Subcutaneous preadipocyte (primary cell): Measurements from ENCODE around the gene NRCAM. TPM values are rescaled to one million over a fixed set of nuclear protein-coding genes. Genes with fewer than 3 reads are reported as not detected.

Experiments used
- total RNA-seq: library from RNA; depleted of rRNA; stranded (reverse); fragments of >200 nt; gene quantifications from 2 replicates; pipeline ENCODE4 v1.2.3, GENCODE V29; 2012

The NRCAM gene
- total RNA-seq, result 0.78 and 11.0 TPM in 2 replicates

DNA sequence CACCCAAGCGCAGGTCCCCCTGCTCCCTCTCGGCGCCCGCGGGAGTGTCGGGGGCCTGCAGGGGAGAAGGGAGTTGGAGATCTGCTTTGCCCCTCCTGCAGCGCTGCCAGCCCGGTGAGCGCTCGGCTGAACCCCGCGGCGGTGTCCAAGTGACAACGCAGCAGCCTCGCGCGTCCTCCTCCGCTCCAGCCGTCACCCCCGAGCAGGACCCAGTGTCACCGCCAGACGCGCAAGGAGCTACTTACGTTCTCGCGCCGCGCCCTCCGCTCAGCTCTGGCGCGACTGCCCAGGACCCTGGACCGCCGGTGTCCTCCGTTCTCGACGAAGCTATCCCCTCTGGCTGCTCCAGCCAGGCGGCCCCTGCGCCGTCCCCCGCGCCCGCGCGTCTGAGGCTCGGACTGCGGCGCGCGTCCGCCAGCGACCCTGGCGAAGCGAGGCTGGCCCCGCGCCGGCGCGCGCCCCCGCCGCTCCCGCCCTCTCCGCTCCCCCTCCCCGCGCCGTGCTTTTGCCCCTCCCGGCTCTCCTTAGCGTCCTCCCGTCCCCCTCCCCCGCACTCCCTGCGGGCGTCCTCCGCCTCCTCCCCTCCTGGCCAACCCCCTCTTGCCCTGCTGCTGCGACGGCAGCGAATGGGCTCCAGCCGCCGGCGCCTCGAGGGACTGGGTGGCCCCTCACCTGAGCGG is at the start of gene NRCAM:
NRCAM (minus strand) TSS at position 439 of the 680 bp plus-strand sequence. CDS start 216,372 bp downstream, outside the sequence.

DNA sequence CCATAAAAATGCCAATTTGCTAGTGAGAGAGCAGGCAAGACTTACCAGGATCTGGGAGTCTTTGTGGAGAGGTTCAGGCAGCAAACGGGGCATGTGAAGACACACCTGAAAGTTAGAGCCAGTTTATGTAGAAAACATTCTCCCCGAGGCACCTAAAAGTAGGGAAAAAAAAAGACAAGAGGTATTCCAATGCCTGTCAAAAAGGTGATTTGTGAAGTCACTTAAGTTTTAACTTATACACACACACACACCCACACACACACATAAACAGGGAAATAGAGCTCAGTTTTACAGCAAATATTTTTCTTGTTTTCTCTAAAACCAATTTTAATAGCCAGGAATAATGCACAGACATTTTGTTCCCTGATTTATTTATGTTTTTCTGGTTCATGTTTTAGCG is 326.0 kb downstream of the NRCAM start, which contains the start of gene LAMB4:
LAMB4 (minus strand) TSS at position 101 of the 400 bp plus-strand sequence. CDS start 7,197 bp downstream, outside the sequence.

Other genes starting within 250 kb of the NRCAM start
- gene PNPLA8, start 69.7 kb upstream of the NRCAM start, total RNA-seq, result 22.3 and 23.1 TPM in 2 replicates
- gene THAP5, start 113.3 kb upstream of the NRCAM start, total RNA-seq, result 15.1 and 18.4 TPM in 2 replicates
- gene DNAJB9, start 113.4 kb upstream of the NRCAM start, total RNA-seq, result 11.7 and 12.1 TPM in 2 replicates